GM23338 (cell line): ENCODE measurements around the gene TMEM117. TPM values are rescaled to one million over a fixed set of nuclear protein-coding genes. Genes with fewer than 3 reads are reported as not detected.

Experiments
- ATAC-seq: fragments of 200-7000 bp; cut with Tn5 transposase; 3 replicates; pipeline ENCODE4 v1.9.1; 2020
- DNase-seq: peaks from one replicate; pipeline ENCODE4 v3.0.0-alpha.2; 2015; ENCODE audit warnings: low spot score
- H2AFZ ChIP-seq: fragments of 200-600 bp; sonication (generic); 2 replicates; pipeline ENCODE4 v1.8.0; 2016; ENCODE audit warnings: antibody characterized with exemption, mild to moderate bottlenecking, moderate library complexity
- H3F3A ChIP-seq: fragments of 200-600 bp; sonication (generic); replicated peaks from 2 replicates; pipeline ENCODE4 v1.8.0; 2017; ENCODE audit warnings: antibody characterized with exemption, mixed run types, low read depth
- H3K27ac ChIP-seq: fragments of 200-600 bp; sonication (generic); 2 replicates; pipeline ENCODE4 v1.6.1; 2016; ENCODE audit warnings: low read depth
- H3K27me3 ChIP-seq: fragments of 200-600 bp; sonication (generic); 2 replicates; pipeline ENCODE4 v1.8.0; 2016; ENCODE audit warnings: mild to moderate bottlenecking, mixed run types, moderate library complexity; ENCODE audit not compliant: insufficient read depth
- H3K36me3 ChIP-seq: fragments of 200-600 bp; sonication (generic); 2 replicates; pipeline ENCODE4 v1.8.0; 2016; ENCODE audit warnings: mild to moderate bottlenecking; ENCODE audit not compliant: insufficient read depth
- H3K4me1 ChIP-seq: fragments of 200-600 bp; sonication (generic); 2 replicates; pipeline ENCODE4 v1.8.0; 2016; ENCODE audit warnings: mild to moderate bottlenecking, moderate library complexity; ENCODE audit not compliant: insufficient read depth
- H3K4me2 ChIP-seq: fragments of 200-600 bp; sonication (generic); 2 replicates; pipeline ENCODE4 v1.7.1; 2017; ENCODE audit warnings: mixed run types
- H3K4me3 ChIP-seq: fragments of 200-600 bp; sonication (generic); 2 replicates; pipeline ENCODE4 v1.6.1; 2016; ENCODE audit warnings: mixed run types
- H3K79me2 ChIP-seq: fragments of 200-600 bp; sonication (generic); replicated peaks from 2 replicates; pipeline ENCODE4 v1.8.0; 2017; ENCODE audit warnings: mild to moderate bottlenecking; ENCODE audit not compliant: insufficient read depth
- H3K9me2 ChIP-seq: fragments of 200-600 bp; sonication (generic); 2 replicates; pipeline ENCODE4 v1.8.0; 2017; ENCODE audit not compliant: insufficient read depth
- H4K20me1 ChIP-seq: fragments of 200-600 bp; sonication (generic); replicated peaks from 2 replicates; pipeline ENCODE4 v1.8.0; 2017; ENCODE audit warnings: mild to moderate bottlenecking; ENCODE audit not compliant: insufficient read depth
- H3K27ac Mint-ChIP-seq: 2 replicates; pipeline ENCODE4 v1.8.0; 2020; ENCODE audit warnings: inconsistent platforms, mild to moderate bottlenecking, moderate library complexity, mixed read lengths
- H3K27me3 Mint-ChIP-seq: 3 replicates; pipeline ENCODE4 v1.8.0; 2022; ENCODE audit warnings: low read depth, mild to moderate bottlenecking, moderate library complexity, mixed read lengths, inconsistent platforms; ENCODE audit not compliant: insufficient read depth, poor library complexity
- H3K36me3 Mint-ChIP-seq: 3 replicates; pipeline ENCODE4 v1.8.0; 2021; ENCODE audit warnings: low read depth, mild to moderate bottlenecking, inconsistent platforms, moderate library complexity, mixed read lengths
- H3K4me1 Mint-ChIP-seq: 3 replicates; pipeline ENCODE4 v1.8.0; 2020; ENCODE audit warnings: mild to moderate bottlenecking, inconsistent platforms, mixed read lengths
- H3K4me3 Mint-ChIP-seq: 3 replicates; pipeline ENCODE4 v1.8.0; 2021; ENCODE audit warnings: moderate library complexity, mild to moderate bottlenecking, inconsistent platforms, mixed read lengths
- H3K9me3 Mint-ChIP-seq: 3 replicates; pipeline ENCODE4 v1.8.0; 2020; ENCODE audit warnings: moderate library complexity, mild to moderate bottlenecking, inconsistent platforms, mixed read lengths
- EZH2phosphoT487 ChIP-seq: fragments of 200-600 bp; sonication (generic); IDR thresholded peaks from one replicate; pipeline ENCODE4 v1.8.1; 2018; ENCODE audit warnings: antibody characterized with exemption; ENCODE audit not compliant: unreplicated experiment
- NANOG ChIP-seq: IDR thresholded peaks from 2 replicates; pipeline ENCODE4 v1.6.1; 2016; ENCODE audit warnings: antibody characterized with exemption, borderline replicate concordance
- STAT1 ChIP-seq: IDR thresholded peaks from one replicate; pipeline ENCODE4 v1.6.1; 2016; ENCODE audit warnings: antibody characterized with exemption; ENCODE audit not compliant: unreplicated experiment
- ZNF114 ChIP-seq: fragments of 250-450 bp; sonication (Bioruptor Pico); IDR thresholded peaks from 2 replicates; pipeline ENCODE4 v1.5.0; 2020; ENCODE audit warnings: mild to moderate bottlenecking, moderate library complexity
- ZNF462 ChIP-seq: fragments of 250-450 bp; sonication (Bioruptor Pico); IDR thresholded peaks from 2 replicates; pipeline ENCODE4 v1.5.0; 2020; ENCODE audit warnings: mild to moderate bottlenecking, moderate library complexity
- polyA plus RNA-seq: library from polyadenylated mRNA; unstranded; fragments of >200 nt; fragmentation: Nextera tagmentation; extraction: Ambion mirVana; gene quantifications from 2 replicates; pipeline ENCODE4 v1.2.1, GENCODE V29; 2016
- total RNA-seq: library from RNA; depleted of rRNA; stranded (reverse); fragments of >200 nt; shearing (Covaris generic); gene quantifications from 2 replicates; pipeline ENCODE4 v1.2.3, GENCODE V29; 2014
- TF ChIP-seq, protein P1 (sequence below), 2 experiments: fragments of 200-600 bp in 1 of 2; sonication (generic) in 1 of 2; conservative IDR thresholded peaks; 2 replicates each; pipeline versions ENCODE4 v1.5.1 to v1.6.1; 2016 to 2017; ENCODE audit warnings: antibody characterized with exemption in 2 of 2, low read depth in 2 of 2, mild to moderate bottlenecking in 2 of 2, moderate library complexity in 1 of 2

The TMEM117 gene
- total and polyA plus RNA-seq, 2 experiments from 2014 or later, result 0.94 to 1.6 TPM

DNA sequence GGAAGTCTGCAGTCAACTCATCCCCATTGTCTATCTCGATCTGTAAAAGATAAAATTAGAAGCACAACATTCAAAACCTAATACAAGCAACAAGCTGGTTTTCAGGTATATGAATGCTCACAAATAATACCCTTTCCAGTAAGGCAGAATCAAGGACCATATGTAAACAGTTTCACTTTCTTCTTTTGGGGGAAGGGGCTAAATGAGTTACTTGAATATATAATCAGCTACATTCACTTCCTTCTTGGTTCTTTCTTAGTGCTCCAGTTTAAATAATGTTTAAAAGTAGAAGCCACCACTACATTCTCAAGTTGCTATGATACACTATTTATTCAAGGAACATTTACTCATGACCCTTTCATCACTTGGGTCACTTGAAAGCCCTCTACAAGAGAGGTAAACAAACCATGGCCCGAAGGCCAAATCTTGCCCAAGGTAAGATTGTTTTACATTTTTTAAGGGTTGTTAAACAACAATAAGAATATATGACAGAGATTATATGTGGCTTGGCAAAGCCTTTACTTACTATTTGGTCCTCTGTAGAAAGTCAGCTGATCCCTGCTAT, 40.1 kb upstream of the TMEM117 start (continued):
- TF ChIP-seq, protein P1, sequence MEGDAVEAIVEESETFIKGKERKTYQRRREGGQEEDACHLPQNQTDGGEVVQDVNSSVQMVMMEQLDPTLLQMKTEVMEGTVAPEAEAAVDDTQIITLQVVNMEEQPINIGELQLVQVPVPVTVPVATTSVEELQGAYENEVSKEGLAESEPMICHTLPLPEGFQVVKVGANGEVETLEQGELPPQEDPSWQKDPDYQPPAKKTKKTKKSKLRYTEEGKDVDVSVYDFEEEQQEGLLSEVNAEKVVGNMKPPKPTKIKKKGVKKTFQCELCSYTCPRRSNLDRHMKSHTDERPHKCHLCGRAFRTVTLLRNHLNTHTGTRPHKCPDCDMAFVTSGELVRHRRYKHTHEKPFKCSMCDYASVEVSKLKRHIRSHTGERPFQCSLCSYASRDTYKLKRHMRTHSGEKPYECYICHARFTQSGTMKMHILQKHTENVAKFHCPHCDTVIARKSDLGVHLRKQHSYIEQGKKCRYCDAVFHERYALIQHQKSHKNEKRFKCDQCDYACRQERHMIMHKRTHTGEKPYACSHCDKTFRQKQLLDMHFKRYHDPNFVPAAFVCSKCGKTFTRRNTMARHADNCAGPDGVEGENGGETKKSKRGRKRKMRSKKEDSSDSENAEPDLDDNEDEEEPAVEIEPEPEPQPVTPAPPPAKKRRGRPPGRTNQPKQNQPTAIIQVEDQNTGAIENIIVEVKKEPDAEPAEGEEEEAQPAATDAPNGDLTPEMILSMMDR (conservative IDR thresholded peaks at IDR 0.05; ENCODE audit: low read depth in 2 of 2), result no peak
- TF ChIP-seq STAT1, result no peak

DNA sequence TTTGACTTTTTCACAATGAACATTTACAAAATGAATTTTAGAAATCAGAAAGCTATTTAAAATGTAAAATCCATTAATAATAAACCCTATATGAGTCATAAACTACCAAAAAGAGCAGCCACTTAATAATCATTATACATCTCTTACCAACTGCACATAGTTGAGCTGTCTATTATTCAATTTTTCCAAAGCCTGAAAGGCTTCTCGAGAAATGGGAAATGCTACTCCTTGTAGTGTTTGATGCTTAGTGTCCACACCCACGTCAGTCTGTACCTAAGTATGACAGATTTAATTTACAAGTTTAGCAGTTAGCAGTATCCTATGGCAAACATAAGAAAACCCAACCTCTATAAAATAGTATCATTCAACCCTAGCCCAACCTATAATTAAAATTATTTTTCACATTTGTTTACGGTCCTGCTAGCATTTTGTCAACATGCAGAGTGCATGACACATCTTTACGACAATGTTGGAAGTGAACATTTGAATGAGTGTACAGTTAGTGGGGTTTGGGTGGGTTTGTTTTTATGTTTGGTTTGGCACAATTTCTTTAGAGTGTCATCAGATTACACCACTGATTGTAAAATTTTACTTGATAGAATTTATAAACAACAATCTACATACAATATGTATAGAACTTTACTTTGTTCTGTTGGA, 38.2 kb upstream of the TMEM117 start:
- DNase-seq (no peak), ATAC-seq (no peak)
- Mint-ChIP-seq H3K36me3 (peaks cover 64% of the 10 kb centered on the region), H3K9me3 (no peaks in the 10 kb centered on the region), H3K4me1 (no peaks in the 10 kb centered on the region), H3K27ac (no peak overlapping the region), H3K27me3 (peaks cover 3% of the 10 kb centered on the region), H3K4me3 (no peak overlapping the region)
- Histone ChIP-seq H3K4me3 (no peak overlapping the region), H3F3A (no peaks in the 10 kb centered on the region), H2AFZ (no peak overlapping the region), H3K27me3 (no peaks in the 10 kb centered on the region), H4K20me1 (peaks cover 12% of the 10 kb centered on the region), H3K4me2 (no peak overlapping the region), H3K79me2 (no peaks in the 10 kb centered on the region), H3K9me2 (no peaks in the 10 kb centered on the region), H3K36me3 (peaks cover 62% of the 10 kb centered on the region), H3K27ac (no peak overlapping the region), H3K4me1 (no peaks in the 10 kb centered on the region)
- TF ChIP-seq, protein P1 (conservative IDR thresholded peaks at IDR 0.05; ENCODE audit: low read depth in 2 of 2), result no peak
- TF ChIP-seq STAT1 (no peak), ZNF114 (no peak), NANOG (no peak)

- peak overlapping the region; percentile 82 for H3K4me3 ChIP-seq
- ATAC-seq, result no peak
- Mint-ChIP-seq H3K4me1 (peaks cover 9% of the 10 kb centered on the region; the same call in 2 of the 3 replicates), H3K9me3 (no peaks in the 10 kb centered on the region; the same call in 2 of the 3 replicates), H3K27me3 (peaks cover 4% of the 10 kb centered on the region), H3K4me3 (peak overlapping the region; percentile 99), H3K36me3 (peaks cover 18% of the 10 kb centered on the region), H3K27ac (peak overlapping the region; percentile 91)
- H2AFZ ChIP-seq, result peak overlapping the region; percentile 83
- peaks cover 28% of the 10 kb centered on the region for H3K79me2 ChIP-seq
- H3F3A ChIP-seq, result no peaks in the 10 kb centered on the region; the same call in 1 of the 2 replicates
- peak; percentile 8 for DNase-seq
- peaks cover 14% of the 10 kb centered on the region for H3K36me3 ChIP-seq
- no peaks in the 10 kb centered on the region for H4K20me1 ChIP-seq
- H3K9me2 ChIP-seq, result no peaks in the 10 kb centered on the region
- TF ChIP-seq ZNF462 (CRISPR knock-in tag) (no peak), STAT1 (no peak), EZH2phosphoT487 (no peak), ZNF114 (no peak)
- H3K27ac ChIP-seq, result peak overlapping the region; percentile 95
- no peaks in the 10 kb centered on the region for H3K27me3 ChIP-seq
- peak overlapping the region; percentile 87 for H3K4me2 ChIP-seq
- peaks cover 5% of the 10 kb centered on the region; the same call in 1 of the 2 replicates for H3K4me1 ChIP-seq
These were observed 30.6 kb upstream of the TMEM117 start for GRCh38 chr12:43805149-43805859.
